ENCODE results near the gene PSMB2.
A peak's percentile ranks its signal among the peaks of the same experiment; 100 is the strongest.

PSMB2 gene

GRCh38 chr1:35567947-35568558, 73.3 kb downstream of the PSMB2 start:
- H3K9me3 ChIP-seq (ENCODE audit: low read length): no peaks in the 10 kb centered on the region
- H3K9ac ChIP-seq (ENCODE audit: low read length): no peak overlapping the region
- no peaks in the 10 kb centered on the region for H3K4me1 ChIP-seq (ENCODE audit: insufficient read depth, low read length)
- H3K27me3 ChIP-seq (ENCODE audit: control insufficient read depth in 1 of 2, insufficient read depth in 2 of 2, low read length in 2 of 2): peaks cover 14 to 20% of the 10 kb centered on the region in 2 donors
- peaks cover 20% of the 10 kb centered on the region for H3K36me3 ChIP-seq (ENCODE audit: insufficient read depth, low read length)
- no peak overlapping the region for H3K4me3 ChIP-seq (ENCODE audit: low read depth in 1 of 2, low read length in 2 of 2)
- no peak overlapping the region for H3K27ac ChIP-seq (ENCODE audit: low read depth, low read length)

DNA sequence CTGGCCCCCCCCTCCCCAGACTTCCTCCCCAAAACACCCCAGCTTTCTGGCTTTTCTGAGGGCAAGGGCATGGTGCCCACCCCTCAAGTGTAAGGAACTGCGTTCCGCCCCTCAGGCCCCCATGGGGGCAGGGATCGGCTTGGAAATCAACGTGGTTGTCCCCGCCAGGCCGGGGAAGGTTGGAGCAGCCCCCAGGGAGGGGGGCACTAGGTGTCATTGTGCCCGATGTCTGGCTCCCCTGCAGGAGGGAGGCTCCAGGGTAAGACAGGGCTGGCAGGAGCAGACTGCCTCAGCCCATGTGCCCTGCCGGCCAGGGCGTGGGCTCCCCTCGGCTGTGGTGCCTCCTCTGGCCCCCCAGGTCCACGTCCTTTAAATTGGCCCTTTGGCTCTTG, 75.6 kb downstream of the PSMB2 start:
- Histone ChIP-seq H3K4me1 (ENCODE audit: insufficient read depth, low read length) (no peaks in the 10 kb centered on the region), H3K9me3 (ENCODE audit: low read length) (no peaks in the 10 kb centered on the region), H3K9ac (ENCODE audit: low read length) (no peak overlapping the region), H3K36me3 (ENCODE audit: insufficient read depth, low read length) (peaks cover 27% of the 10 kb centered on the region), H3K27ac (ENCODE audit: low read depth, low read length) (no peak overlapping the region), H3K4me3 (ENCODE audit: low read depth in 1 of 2, low read length in 2 of 2) (no peak overlapping the region), H3K27me3 (ENCODE audit: control insufficient read depth in 1 of 2, insufficient read depth in 2 of 2, low read length in 2 of 2) (no peaks in the 10 kb centered on the region)

GRCh38 chr1:35564884-35565741, 76.2 kb downstream of the PSMB2 start:
- Histone ChIP-seq H3K4me3 (ENCODE audit: low read depth in 1 of 2, low read length in 2 of 2) (no peak overlapping the region), H3K4me1 (ENCODE audit: insufficient read depth, low read length) (peaks cover 5% of the 10 kb centered on the region), H3K27me3 (ENCODE audit: control insufficient read depth in 1 of 2, insufficient read depth in 2 of 2, low read length in 2 of 2) (no peaks in the 10 kb centered on the region), H3K9ac (ENCODE audit: low read length) (no peak overlapping the region), H3K9me3 (ENCODE audit: low read length) (no peaks in the 10 kb centered on the region), H3K27ac (ENCODE audit: low read depth, low read length) (no peak overlapping the region), H3K36me3 (ENCODE audit: insufficient read depth, low read length) (peaks cover 27% of the 10 kb centered on the region)

- Histone ChIP-seq H3K4me3 (ENCODE audit: low read depth in 1 of 2, low read length in 2 of 2) (no peak overlapping the region), H3K27me3 (ENCODE audit: control insufficient read depth in 1 of 2, insufficient read depth in 2 of 2, low read length in 2 of 2) (no peaks in the 10 kb centered on the region), H3K4me1 (ENCODE audit: insufficient read depth, low read length) (peaks cover 6% of the 10 kb centered on the region), H3K9ac (ENCODE audit: low read length) (no peak overlapping the region), H3K27ac (ENCODE audit: low read depth, low read length) (no peak overlapping the region), H3K36me3 (ENCODE audit: insufficient read depth, low read length) (peaks cover 27% of the 10 kb centered on the region), H3K9me3 (ENCODE audit: low read length) (no peaks in the 10 kb centered on the region)
Observed at GRCh38 chr1:35564037-35564883, 77.1 kb downstream of the PSMB2 start.

DNA sequence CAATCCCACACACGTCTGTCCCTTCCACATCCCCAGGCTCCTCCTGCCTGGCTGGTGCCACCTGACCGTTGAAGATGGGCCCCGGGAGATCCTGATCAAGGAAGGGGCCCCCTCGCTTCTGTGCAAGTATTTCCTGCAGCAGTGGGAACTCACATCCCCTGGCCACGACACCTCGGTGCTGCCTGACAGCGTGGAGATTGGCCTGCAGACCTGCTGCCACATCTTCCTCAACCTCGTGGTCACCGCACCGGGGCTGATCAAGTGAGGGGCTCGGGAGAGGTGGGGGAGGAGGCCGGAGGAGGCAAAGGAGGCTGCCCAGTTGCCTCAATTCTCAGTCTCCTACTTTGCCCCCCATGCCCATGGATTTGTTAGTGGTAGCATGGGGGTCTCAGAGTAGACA, 78.2 kb downstream of the PSMB2 start:
- no peaks in the 10 kb centered on the region for H3K27me3 ChIP-seq (ENCODE audit: control insufficient read depth in 1 of 2, insufficient read depth in 2 of 2, low read length in 2 of 2)
- H3K4me1 ChIP-seq (ENCODE audit: insufficient read depth, low read length): peaks cover 17% of the 10 kb centered on the region
- H3K36me3 ChIP-seq (ENCODE audit: insufficient read depth, low read length): peaks cover 27% of the 10 kb centered on the region
- no peak overlapping the region for H3K4me3 ChIP-seq (ENCODE audit: low read depth in 1 of 2, low read length in 2 of 2)
- no peaks in the 10 kb centered on the region for H3K9me3 ChIP-seq (ENCODE audit: low read length)
- H3K9ac ChIP-seq (ENCODE audit: low read length): no peak overlapping the region
- H3K27ac ChIP-seq (ENCODE audit: low read depth, low read length): no peak overlapping the region

GRCh38 chr1:35561972-35562680, 79.2 kb downstream of the PSMB2 start:
- H3K36me3 ChIP-seq (ENCODE audit: insufficient read depth, low read length): peaks cover 27% of the 10 kb centered on the region

DNA sequence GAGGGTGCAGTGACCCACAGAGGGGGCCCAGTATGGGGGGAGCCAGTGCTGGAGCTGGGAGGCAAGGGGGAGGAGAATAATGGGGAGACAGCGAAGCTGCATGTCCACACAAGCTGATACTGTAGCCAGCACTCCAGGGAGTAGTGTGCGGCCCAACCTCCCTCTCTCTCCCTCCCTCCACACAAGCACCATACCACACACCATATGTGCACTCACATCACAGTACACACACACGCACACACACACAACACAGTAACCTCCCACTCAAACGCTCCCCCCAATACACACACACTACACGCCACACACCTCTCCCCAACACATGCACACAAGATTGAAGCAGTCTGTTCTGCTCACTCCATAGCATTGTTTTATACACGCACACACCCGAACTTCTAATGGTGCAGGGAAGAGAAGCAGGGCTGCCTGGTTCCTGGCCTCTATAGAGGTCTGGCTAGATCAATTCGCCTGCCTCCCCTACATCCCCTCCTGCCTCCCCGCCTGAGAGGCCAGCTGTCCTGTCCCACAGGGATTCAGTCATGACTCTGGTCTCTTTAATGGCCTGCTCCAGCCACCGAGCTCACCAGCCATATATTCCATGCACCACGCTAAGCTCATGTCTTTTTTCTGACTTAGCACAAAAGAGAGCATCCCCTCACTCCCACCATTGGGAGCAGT, 79.9 kb downstream of the PSMB2 start:
- H3K4me3 ChIP-seq (ENCODE audit: low read depth in 1 of 2, low read length in 2 of 2): no peak overlapping the region
- peaks cover 23% of the 10 kb centered on the region for H3K36me3 ChIP-seq (ENCODE audit: insufficient read depth, low read length)
- peaks cover 23% of the 10 kb centered on the region for H3K4me1 ChIP-seq (ENCODE audit: insufficient read depth, low read length)

More at GRCh38 chr1:35561972-35562680, 79.2 kb downstream of the PSMB2 start:
- Histone ChIP-seq H3K9me3 (ENCODE audit: low read length) (no peaks in the 10 kb centered on the region), H3K4me3 (ENCODE audit: low read depth in 1 of 2, low read length in 2 of 2) (no peak overlapping the region), H3K27me3 (ENCODE audit: control insufficient read depth in 1 of 2, insufficient read depth in 2 of 2, low read length in 2 of 2) (no peaks in the 10 kb centered on the region), H3K9ac (ENCODE audit: low read length) (no peak overlapping the region), H3K4me1 (ENCODE audit: insufficient read depth, low read length) (peaks cover 19% of the 10 kb centered on the region), H3K27ac (ENCODE audit: low read depth, low read length) (no peak overlapping the region)

GRCh38 chr1:35560256-35561225, 80.8 kb downstream of the PSMB2 start:
- Histone ChIP-seq H3K9me3 (ENCODE audit: low read length) (no peaks in the 10 kb centered on the region), H3K4me3 (ENCODE audit: low read depth in 1 of 2, low read length in 2 of 2) (peak overlapping the region in 1 of 2 donors; percentile 45), H3K27me3 (ENCODE audit: control insufficient read depth in 1 of 2, insufficient read depth in 2 of 2, low read length in 2 of 2) (no peaks in the 10 kb centered on the region), H3K4me1 (ENCODE audit: insufficient read depth, low read length) (peaks cover 32% of the 10 kb centered on the region), H3K27ac (ENCODE audit: low read depth, low read length) (peak overlapping the region; percentile 60), H3K9ac (ENCODE audit: low read length) (no peak overlapping the region), H3K36me3 (ENCODE audit: insufficient read depth, low read length) (peaks cover 22% of the 10 kb centered on the region)

More for the DNA sequence above, 79.9 kb downstream of the PSMB2 start:
- Histone ChIP-seq H3K9me3 (ENCODE audit: low read length) (no peaks in the 10 kb centered on the region), H3K9ac (ENCODE audit: low read length) (no peak overlapping the region), H3K27ac (ENCODE audit: low read depth, low read length) (peak overlapping the region; percentile 60), H3K27me3 (ENCODE audit: control insufficient read depth in 1 of 2, insufficient read depth in 2 of 2, low read length in 2 of 2) (no peaks in the 10 kb centered on the region)

- Histone ChIP-seq H3K36me3 (ENCODE audit: insufficient read depth, low read length) (peaks cover 21% of the 10 kb centered on the region), H3K4me3 (ENCODE audit: low read depth in 1 of 2, low read length in 2 of 2) (no peak overlapping the region), H3K27me3 (ENCODE audit: control insufficient read depth in 1 of 2, insufficient read depth in 2 of 2, low read length in 2 of 2) (no peaks in the 10 kb centered on the region), H3K9me3 (ENCODE audit: low read length) (no peaks in the 10 kb centered on the region), H3K27ac (ENCODE audit: low read depth, low read length) (no peak overlapping the region), H3K4me1 (ENCODE audit: insufficient read depth, low read length) (peaks cover 43% of the 10 kb centered on the region), H3K9ac (ENCODE audit: low read length) (no peak overlapping the region)
Observed at GRCh38 chr1:35559317-35559944, 81.9 kb downstream of the PSMB2 start.
